Spleen (tissue), 7 donors: Measurements from ENCODE around the gene ALG14.

Source experiments
- CTCF ChIP-seq, 11 experiments: fragments of 200-600 bp in 7 of 11; fragments of 450-650 bp in 4 of 11; sonication (generic) in 4 of 11; IDR thresholded peaks in 8 of 11; conservative IDR thresholded peaks in 3 of 11; 1 replicate in 7 of 11; 2 replicates in 4 of 11; pipeline versions ENCODE4 v1.4.0 to v1.8.0; 2016 to 2021; ENCODE audit warnings: antibody characterized with exemption in 11 of 11, inconsistent platforms in 4 of 11, mild to moderate bottlenecking in 1 of 11
- POLR2A ChIP-seq, 3 donors: fragments of 450-650 bp; IDR thresholded peaks; one replicate each; pipeline ENCODE4 v1.5.1; 2017; ENCODE audit warnings: antibody characterized with exemption in 3 of 3, mild to moderate bottlenecking in 1 of 3
- POLR2AphosphoS5 ChIP-seq, 3 donors: sonication (generic); formaldehyde crosslinking; IDR thresholded peaks; one replicate each; pipeline ENCODE4 v1.5.1; 2017; ENCODE audit warnings: antibody characterized with exemption in 3 of 3
- donor health status: DM: no; HTN: no; CAD: no; lungs with moderate emphysema.
- donor health status: DM: no; HTN: no; CAD: no.
- donor health status: DM: no; HTN: no; CAD: no.

- TF ChIP-seq CTCF (IDR thresholded peaks at IDR 0.05 in 8 of 11, conservative IDR thresholded peaks at IDR 0.05 in 3 of 11) (no peak), POLR2A (IDR thresholded peaks at IDR 0.05) (no peak), POLR2AphosphoS5 (IDR thresholded peaks at IDR 0.05) (no peak)
Observed at GRCh38 chr1:94978401-94978800, 94.3 kb downstream of the ALG14 start.
